ENCODE data around the gene ARHGEF16. TPM values are rescaled to one million over a fixed set of nuclear protein-coding genes. Genes with fewer than 3 reads are reported as not detected.

Gene ARHGEF16
- total RNA-seq, 2 experiments from 2014 or later = 0.17 to 0.24 TPM

DNA sequence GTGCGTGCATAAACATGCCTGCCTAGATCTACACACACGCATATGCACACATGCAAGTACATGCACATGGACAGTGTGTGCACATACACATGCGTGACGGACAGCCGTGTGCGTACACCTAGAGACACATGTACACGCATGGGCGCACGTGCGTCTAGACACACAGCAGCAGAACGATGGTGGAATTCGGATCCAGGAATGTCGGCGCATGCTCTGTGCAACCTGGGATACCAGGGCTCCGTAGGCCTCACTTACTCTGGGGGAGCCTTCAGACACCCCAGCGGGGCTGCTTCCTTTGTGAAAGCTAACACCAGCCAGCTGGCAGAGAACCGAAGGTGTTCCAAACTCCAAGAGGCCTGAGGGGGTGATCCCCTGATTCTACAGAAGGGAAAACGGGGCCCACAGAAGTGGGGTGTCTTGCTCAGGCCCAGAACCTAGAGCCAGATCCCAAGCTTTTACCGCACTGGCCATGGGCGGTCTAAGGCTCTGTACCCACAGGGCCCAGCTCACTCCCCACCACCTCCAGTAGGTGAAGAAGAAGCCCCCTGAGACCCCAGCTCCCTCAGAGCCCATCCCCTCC is 27.4 kb upstream of the ARHGEF16 start:
- CTCF ChIA-PET = interaction anchor here (1.0 kb wide), 1 partner anchor 14 kb away, joined by 4 read pairs; no protein-coding TSS in a partner anchor
- intact Hi-C loops (cut with micrococcal nuclease) = no loop called here

DNA sequence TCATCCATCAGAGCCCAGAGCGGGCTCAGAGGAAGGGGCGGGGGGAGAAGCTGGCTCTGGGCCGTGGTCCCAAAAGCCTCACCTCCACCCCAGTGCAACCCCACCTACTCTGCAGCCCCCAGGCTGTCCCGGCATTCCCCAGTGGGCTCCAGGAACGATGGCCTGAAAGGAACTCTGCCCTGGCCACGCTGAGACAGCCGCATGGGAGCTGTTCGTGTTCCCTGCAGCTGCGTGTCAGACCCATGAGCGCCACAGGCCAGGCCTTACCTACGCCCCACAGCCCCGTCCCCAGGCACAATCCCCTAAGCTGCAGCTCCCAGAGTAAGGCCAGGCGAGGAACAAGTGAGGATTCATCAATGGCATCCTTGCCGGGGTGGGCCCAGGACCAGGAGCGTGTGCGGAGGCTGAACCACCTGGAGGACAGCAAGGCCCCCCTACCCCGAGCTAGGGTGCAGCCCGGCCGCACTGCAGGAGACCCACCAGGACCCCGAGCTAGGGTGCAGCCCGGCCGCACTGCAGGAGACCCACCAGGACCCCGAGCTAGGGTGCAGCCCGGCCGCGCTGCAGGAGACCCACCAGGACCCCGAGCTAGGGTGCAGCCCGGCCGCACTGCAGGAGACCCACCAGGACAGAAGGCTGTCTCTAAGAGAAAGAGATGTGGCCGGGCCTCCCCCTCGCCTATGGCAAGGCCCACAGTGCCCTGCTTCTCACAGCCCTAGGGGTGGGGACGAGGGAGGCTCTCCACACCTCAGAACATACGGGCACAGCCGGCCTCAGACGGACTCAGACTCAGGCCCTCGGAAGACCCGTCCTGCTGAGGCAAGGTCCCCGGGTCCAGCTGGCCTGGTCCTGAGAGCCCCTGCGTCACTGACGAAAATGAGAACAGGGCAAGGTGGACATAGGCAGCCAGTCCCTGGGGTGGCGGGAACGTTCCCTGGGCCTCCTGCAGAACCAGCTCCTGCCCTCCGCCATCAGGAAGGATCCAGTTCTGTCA is 26.5 kb upstream of the ARHGEF16 start:
- POLR2A ChIA-PET = no interaction called here
- Mint-ChIP-seq H3K27ac (no peak overlapping the region), H3K27me3 (no peaks in the 10 kb centered on the region), H3K4me3 (no peak overlapping the region), H3K4me1 (ENCODE audit: low read depth) (no peaks in the 10 kb centered on the region), H3K36me3 (no peaks in the 10 kb centered on the region), H3K9me3 (no peaks in the 10 kb centered on the region)
- CTCF ChIA-PET = interaction anchor here (0.9 to 1.0 kb wide), 2 partner anchors 10 to 13 kb away, joined by 4 read pairs; no protein-coding TSS in a partner anchor
- intact Hi-C loops (cut with micrococcal nuclease) = no loop called here
- DNase-seq = no peak

More for the DNA sequence above, 27.4 kb upstream of the ARHGEF16 start:
- DNase-seq = no peak
- Mint-ChIP-seq H3K36me3 (no peaks in the 10 kb centered on the region), H3K9me3 (no peaks in the 10 kb centered on the region), H3K4me1 (ENCODE audit: low read depth) (no peaks in the 10 kb centered on the region), H3K4me3 (no peak overlapping the region), H3K27me3 (no peaks in the 10 kb centered on the region), H3K27ac (no peak overlapping the region)
- POLR2A ChIA-PET = no interaction called here

DNA sequence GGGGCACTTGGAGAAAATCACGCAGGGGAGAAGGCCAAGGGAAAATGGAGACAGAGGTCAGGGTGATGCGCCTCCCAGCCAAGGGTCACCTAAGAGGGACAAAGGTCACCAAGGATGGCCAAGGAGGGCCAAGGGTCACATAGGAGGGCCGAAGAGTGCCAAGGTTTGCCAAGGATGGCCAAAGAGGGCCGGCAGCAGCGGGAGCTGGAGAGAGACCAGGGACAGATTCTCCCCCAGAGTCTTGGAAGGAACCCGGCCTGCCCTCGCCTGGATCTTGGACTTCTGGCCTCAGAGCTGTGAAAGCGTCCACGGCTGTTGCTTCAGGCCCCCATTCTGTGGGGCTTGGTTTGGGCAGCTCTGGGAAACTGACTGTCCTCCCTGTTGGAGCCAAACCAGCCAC is 25.6 kb upstream of the ARHGEF16 start:
- no peaks in the 10 kb centered on the region for H3K9me3 Mint-ChIP-seq
- intact Hi-C loops (cut with micrococcal nuclease) = no loop called here
- no peaks in the 10 kb centered on the region for H3K4me1 Mint-ChIP-seq (ENCODE audit: low read depth)
- ChIA-PET CTCF (no interaction called here), POLR2A (no interaction called here)
- no peaks in the 10 kb centered on the region for H3K27me3 Mint-ChIP-seq
- no peak for DNase-seq
- no peaks in the 10 kb centered on the region for H3K36me3 Mint-ChIP-seq
- H3K4me3 Mint-ChIP-seq = no peak overlapping the region
- H3K27ac Mint-ChIP-seq = no peak overlapping the region

DNA sequence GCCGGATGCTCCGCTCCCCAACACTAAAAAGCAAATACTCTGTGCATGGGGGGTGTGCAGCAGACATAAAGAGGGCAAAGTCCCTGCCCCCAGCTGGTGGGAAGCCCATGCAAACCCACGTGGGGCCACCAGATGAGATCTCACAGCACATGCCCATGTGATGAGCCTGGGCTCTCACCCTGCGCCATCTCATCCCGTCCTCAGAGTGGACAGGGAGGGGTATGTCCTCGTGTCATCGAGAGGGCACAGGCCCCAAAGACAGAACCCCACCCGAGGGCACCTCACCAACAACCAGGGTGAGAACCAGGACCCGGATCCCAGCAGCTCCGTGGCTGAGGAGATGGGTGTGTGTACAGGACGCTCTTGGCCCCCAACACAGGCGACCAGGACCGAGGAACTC is 25.1 kb upstream of the ARHGEF16 start:
- H3K27me3 Mint-ChIP-seq = no peaks in the 10 kb centered on the region
- no peaks in the 10 kb centered on the region for H3K36me3 Mint-ChIP-seq
- no peaks in the 10 kb centered on the region for H3K4me1 Mint-ChIP-seq (ENCODE audit: low read depth)
- ChIA-PET POLR2A (no interaction called here), CTCF (no interaction called here)
- DNase-seq = no peak
- intact Hi-C loops (cut with micrococcal nuclease) = no loop called here
- no peak overlapping the region for H3K27ac Mint-ChIP-seq
- no peaks in the 10 kb centered on the region for H3K9me3 Mint-ChIP-seq
- no peak overlapping the region for H3K4me3 Mint-ChIP-seq

DNA sequence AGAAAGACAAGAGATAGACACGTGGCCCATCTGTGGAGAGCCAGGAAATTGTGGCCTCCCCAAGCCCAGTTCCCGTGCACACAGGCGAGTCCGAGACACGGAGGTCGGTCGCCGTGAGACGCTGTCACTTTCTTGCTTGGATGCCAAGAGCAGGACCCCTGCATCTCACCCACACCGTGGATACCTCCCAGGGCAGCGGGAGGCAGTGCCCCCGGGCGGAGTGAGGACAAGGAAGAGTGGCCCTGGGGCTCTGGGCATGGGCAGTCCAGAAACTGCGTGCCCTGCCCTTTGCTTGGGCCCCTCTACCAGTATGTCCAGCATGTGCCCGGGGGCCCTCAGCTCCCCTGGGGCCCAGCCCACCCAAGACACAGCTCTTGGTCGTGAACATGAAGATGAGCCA is 24.7 kb upstream of the ARHGEF16 start:
- intact Hi-C loops (cut with micrococcal nuclease) = no loop called here
- no peak for DNase-seq
- H3K4me3 Mint-ChIP-seq = no peak overlapping the region
- POLR2A ChIA-PET = no interaction called here
- CTCF ChIA-PET = no interaction called here
- H3K4me1 Mint-ChIP-seq (ENCODE audit: low read depth) = no peaks in the 10 kb centered on the region
- H3K9me3 Mint-ChIP-seq = no peaks in the 10 kb centered on the region
- no peaks in the 10 kb centered on the region for H3K27me3 Mint-ChIP-seq
- H3K27ac Mint-ChIP-seq = no peak overlapping the region
- no peaks in the 10 kb centered on the region for H3K36me3 Mint-ChIP-seq

DNA sequence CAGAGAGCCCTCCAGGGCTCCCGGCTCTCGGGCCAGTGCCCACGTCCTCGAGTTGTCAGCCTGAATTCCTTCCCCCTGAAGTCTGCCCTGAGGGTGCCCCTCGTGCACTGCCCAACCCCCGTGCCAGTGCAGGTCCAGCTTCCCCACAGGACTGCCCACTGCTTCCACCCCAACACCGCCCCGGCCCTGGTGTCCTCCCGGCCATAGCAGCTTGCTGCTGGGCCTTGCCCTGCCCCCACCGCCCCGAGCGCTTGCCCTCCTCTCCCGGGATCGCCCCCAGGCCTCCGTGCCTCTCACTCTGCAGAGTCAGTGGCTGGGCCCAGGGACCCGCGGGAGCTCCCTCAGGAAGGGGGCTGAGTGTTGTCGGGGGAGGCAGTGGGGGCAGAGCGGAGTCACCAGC is 24.1 kb upstream of the ARHGEF16 start:
- ChIA-PET POLR2A (no interaction called here), CTCF (interaction anchor here (1.2 kb wide), 1 partner anchor 22 kb away, joined by 3 read pairs; no protein-coding TSS in a partner anchor)
- Mint-ChIP-seq H3K4me3 (no peak overlapping the region), H3K27me3 (no peaks in the 10 kb centered on the region), H3K36me3 (no peaks in the 10 kb centered on the region), H3K4me1 (ENCODE audit: low read depth) (no peaks in the 10 kb centered on the region), H3K9me3 (no peaks in the 10 kb centered on the region), H3K27ac (no peak overlapping the region)
- no peak for DNase-seq
- intact Hi-C loops (cut with micrococcal nuclease) = no loop called here

DNA sequence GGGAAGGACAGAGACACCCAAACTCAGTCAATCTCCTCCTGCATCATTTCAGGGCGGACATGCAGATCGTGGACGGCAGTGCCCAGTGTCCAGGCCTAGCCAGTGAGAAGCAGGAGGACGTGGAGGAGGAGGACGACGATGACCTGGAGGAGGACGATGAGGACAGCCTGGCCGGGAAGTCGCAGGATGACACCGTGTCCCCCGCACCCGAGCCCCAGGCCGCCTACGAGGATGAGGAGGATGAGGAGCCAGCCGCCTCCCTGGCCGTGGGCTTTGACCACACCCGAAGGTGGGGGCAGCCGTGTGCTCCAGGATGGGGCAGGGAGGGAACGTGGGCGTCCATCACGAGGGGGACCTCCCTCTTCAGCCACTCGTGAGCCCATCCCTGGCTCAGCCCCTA is 23.6 kb upstream of the ARHGEF16 start:
- ChIA-PET CTCF (interaction anchor here (1.2 kb wide), 1 partner anchor 22 kb away, joined by 3 read pairs; no protein-coding TSS in a partner anchor), POLR2A (no interaction called here)
- no peaks in the 10 kb centered on the region for H3K4me1 Mint-ChIP-seq (ENCODE audit: low read depth)
- H3K4me3 Mint-ChIP-seq = no peak overlapping the region
- H3K27ac Mint-ChIP-seq = no peak overlapping the region
- H3K36me3 Mint-ChIP-seq = no peaks in the 10 kb centered on the region
- DNase-seq = no peak
- H3K27me3 Mint-ChIP-seq = no peaks in the 10 kb centered on the region
- intact Hi-C loops (cut with micrococcal nuclease) = no loop called here
- H3K9me3 Mint-ChIP-seq = no peaks in the 10 kb centered on the region

DNA sequence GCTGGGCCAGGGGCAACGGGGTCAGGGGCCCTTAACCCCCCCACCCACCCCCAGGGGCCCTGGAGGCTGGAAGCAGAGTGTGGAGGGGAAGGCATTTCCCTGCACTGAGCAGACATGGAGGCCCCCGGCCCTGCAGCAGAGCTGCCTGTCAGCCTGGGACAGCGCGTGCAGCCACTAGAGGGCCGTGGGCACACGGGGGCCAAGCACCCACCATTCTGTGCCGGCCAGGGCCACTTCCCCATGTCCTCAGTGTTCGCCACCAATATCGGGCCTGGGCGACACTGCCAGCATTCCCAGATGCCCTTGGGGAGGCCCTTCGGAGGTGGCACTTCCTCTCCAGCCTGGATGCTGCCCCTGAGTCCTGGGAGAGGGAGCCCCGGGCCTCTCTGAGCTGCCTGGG is 23.2 kb upstream of the ARHGEF16 start:
- CTCF ChIA-PET = interaction anchor here (0.6 to 1.2 kb wide), 2 partner anchors 14 to 22 kb away, joined by 3 read pairs; no protein-coding TSS in a partner anchor
- H3K4me3 Mint-ChIP-seq = no peak overlapping the region
- POLR2A ChIA-PET = no interaction called here

DNA sequence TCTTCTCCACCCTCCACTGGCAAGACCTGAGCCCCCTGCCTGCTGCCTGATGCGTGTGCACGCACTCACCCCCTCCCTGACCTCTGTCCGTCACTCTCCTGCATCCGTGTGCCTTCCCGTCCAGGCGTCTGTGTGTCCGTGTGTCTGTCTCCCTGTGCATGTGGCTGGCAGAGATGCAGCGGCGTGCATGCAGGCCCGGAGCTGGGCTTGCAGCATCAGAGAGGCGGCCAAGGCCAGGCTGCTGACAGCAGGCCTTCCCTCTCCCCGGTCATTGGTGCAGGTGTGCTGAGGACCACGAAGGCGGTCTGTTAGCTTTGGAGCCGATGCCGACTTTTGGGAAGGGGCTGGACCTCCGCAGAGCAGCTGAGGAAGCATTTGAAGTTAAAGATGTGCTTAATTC is 22.8 kb upstream of the ARHGEF16 start:
- no peak for DNase-seq

More for the DNA sequence above, 23.2 kb upstream of the ARHGEF16 start:
- no peaks in the 10 kb centered on the region for H3K4me1 Mint-ChIP-seq (ENCODE audit: low read depth)
- H3K27ac Mint-ChIP-seq = no peak overlapping the region
- no peaks in the 10 kb centered on the region for H3K27me3 Mint-ChIP-seq
- no peaks in the 10 kb centered on the region for H3K9me3 Mint-ChIP-seq
- DNase-seq = no peak
- intact Hi-C loops (cut with micrococcal nuclease) = no loop called here
- no peaks in the 10 kb centered on the region for H3K36me3 Mint-ChIP-seq

DNA sequence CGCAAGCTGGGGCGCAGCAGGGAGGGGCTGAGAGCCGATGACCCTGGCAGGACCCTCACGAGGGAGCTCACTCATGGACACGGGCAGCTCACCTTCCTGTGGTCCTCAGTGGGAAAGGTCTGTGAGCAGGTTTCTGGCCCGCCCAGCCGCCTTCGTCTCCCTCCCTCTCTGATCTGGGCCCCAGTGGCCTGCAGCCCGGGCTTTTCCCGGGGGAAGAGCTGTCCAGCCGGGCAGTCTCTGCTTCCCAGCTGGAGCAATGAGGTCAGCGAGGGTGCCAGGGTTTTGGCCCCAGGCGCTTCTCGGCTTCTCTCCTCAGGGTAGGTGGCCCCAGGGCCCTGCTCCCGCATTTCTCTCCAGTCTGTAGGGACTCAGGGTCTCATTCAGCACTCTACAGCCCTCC is 22.2 kb upstream of the ARHGEF16 start:
- Mint-ChIP-seq H3K27me3 (no peaks in the 10 kb centered on the region), H3K27ac (no peak overlapping the region), H3K4me3 (no peak overlapping the region), H3K4me1 (ENCODE audit: low read depth) (no peaks in the 10 kb centered on the region), H3K9me3 (no peaks in the 10 kb centered on the region), H3K36me3 (no peaks in the 10 kb centered on the region)
- intact Hi-C loops (cut with micrococcal nuclease) = no loop called here
- CTCF ChIA-PET = no interaction called here
- DNase-seq = no peak
- POLR2A ChIA-PET = no interaction called here

More for the DNA sequence above, 22.8 kb upstream of the ARHGEF16 start:
- no peaks in the 10 kb centered on the region for H3K36me3 Mint-ChIP-seq
- ChIA-PET POLR2A (no interaction called here), CTCF (interaction anchor here (0.6 kb wide), 1 partner anchor 14 kb away, joined by 3 read pairs; no protein-coding TSS in a partner anchor)
- no peaks in the 10 kb centered on the region for H3K27me3 Mint-ChIP-seq
- H3K27ac Mint-ChIP-seq = no peak overlapping the region
- H3K4me1 Mint-ChIP-seq (ENCODE audit: low read depth) = no peaks in the 10 kb centered on the region
- no peaks in the 10 kb centered on the region for H3K9me3 Mint-ChIP-seq
- H3K4me3 Mint-ChIP-seq = no peak overlapping the region
- intact Hi-C loops (cut with micrococcal nuclease) = no loop called here

DNA sequence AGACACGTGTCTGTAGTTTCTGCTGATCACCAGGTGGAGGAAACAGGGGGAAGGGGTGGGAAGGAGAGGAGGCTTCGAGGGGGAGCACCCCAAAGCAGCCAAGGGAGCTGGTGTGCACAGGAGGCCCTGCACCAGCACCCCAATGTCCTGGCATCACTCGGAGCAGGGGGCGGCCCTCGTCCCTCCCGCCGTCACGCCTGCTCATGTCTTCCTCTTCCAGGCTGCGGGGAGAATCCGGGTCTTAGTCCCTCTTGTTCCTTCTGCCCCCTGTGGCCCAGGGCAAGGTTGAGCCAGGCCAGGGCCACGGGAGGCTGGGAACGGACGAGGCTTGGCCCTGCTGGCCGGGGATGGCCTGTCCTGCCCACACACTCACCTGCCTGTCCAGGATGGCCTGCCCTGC is 21.4 kb upstream of the ARHGEF16 start:
- H3K4me3 Mint-ChIP-seq = no peak overlapping the region
- no peak overlapping the region for H3K27ac Mint-ChIP-seq
- no peaks in the 10 kb centered on the region for H3K27me3 Mint-ChIP-seq
- POLR2A ChIA-PET = no interaction called here
- CTCF ChIA-PET = no interaction called here
- no peaks in the 10 kb centered on the region for H3K4me1 Mint-ChIP-seq (ENCODE audit: low read depth)
- intact Hi-C loops (cut with micrococcal nuclease) = no loop called here
- H3K9me3 Mint-ChIP-seq = no peaks in the 10 kb centered on the region
- DNase-seq = no peak
- H3K36me3 Mint-ChIP-seq = no peaks in the 10 kb centered on the region

DNA sequence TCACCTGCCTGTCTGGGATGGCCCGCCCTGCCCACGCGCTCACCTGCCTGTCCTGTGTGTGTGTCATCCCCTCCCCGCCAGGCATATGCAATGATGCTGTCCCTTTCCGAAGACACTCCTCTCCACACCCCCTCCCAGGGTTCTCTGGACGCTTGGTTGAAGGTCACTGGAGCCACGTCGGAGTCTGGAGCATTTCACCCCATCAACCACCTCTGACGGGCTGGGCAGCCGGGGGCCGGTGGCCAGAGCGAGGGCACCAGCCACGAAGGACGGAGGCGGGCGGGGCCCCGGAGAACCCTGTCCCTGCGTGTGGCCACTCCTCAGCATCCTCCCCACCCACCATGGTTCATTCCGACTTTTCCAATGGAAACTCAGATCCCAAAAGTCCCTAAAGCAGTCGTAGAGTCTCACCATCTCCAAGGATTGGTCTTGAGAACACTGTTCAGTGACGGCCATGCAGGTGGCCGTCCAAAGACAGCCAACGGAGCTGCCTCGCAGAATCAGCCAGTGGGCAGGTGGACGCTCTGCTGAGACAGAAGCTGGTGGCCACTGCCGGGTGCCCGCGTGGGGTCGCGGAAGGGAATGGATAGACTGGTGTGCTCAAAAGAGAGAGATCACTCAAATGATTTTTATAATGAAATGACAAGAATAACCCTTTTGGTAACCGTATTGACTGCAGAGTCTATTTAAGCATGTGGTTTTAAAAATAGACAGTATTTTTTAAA is 20.7 kb upstream of the ARHGEF16 start:
- no peaks in the 10 kb centered on the region for H3K36me3 Mint-ChIP-seq
- no peak overlapping the region for H3K27ac Mint-ChIP-seq
- ChIA-PET POLR2A (no interaction called here), CTCF (no interaction called here)
- no peak for DNase-seq
- no peaks in the 10 kb centered on the region for H3K4me1 Mint-ChIP-seq (ENCODE audit: low read depth)
- no peaks in the 10 kb centered on the region for H3K9me3 Mint-ChIP-seq
- H3K4me3 Mint-ChIP-seq = no peak overlapping the region
- intact Hi-C loops (cut with micrococcal nuclease) = no loop called here
- H3K27me3 Mint-ChIP-seq = no peaks in the 10 kb centered on the region
